HCT116 (cell line): Measurements from ENCODE around the gene USP50. TPM values are rescaled to one million over a fixed set of nuclear protein-coding genes. Genes with fewer than 3 reads are reported as not detected.
"Not testable (repeated sequence)": the region's sequence is repeated elsewhere in the genome, so short reads cannot be mapped to it uniquely, and the experiment has no call there.

Experiments used
- ATAC-seq: fragments of 200-7000 bp; cut with Tn5 transposase; 2 replicates; pipeline ENCODE4 v1.9.1; 2020; ENCODE audit warnings: mild to moderate bottlenecking, moderate library complexity
- BruUV-seq: library from RNA; stranded (reverse); fragments of 400-500 nt; replicated peaks from 2 replicates; lab custom pipeline; 2021; lab: Mats Ljungman, UMichigan
- CTCF ChIA-PET: fragments of 300-600 bp; sonication (Branson Sonifier 250); formaldehyde crosslinking; loops from one replicate; lab custom pipeline; 2021; ENCODE audit warnings: antibody characterized with exemption; lab: Charles Lee
- POLR2A ChIA-PET: fragments of 300-600, 350-600 bp; sonication (Branson Sonifier 250); formaldehyde crosslinking; loops from one replicate; lab custom pipeline; 2021; ENCODE audit warnings: antibody characterized with exemption; lab: Charles Lee
- RAD21 ChIA-PET, 2 experiments: fragments of 300-600 bp; sonication (Branson Sonifier 250); formaldehyde crosslinking; loops; one replicate each; lab custom pipeline; 2023; ENCODE audit warnings: low total read pairs in 2 of 2; ENCODE audit not compliant: uncharacterized antibody in 2 of 2, unreplicated experiment in 2 of 2, low non-redundant PET in 1 of 2; lab: Charles Lee
- DNase-seq: peaks from one replicate; pipeline ENCODE4 v3.0.0-alpha.2; 2010; ENCODE audit warnings: low read depth, low spot score
- H2AFZ ChIP-seq: fragments of 200-600 bp; shearing (Covaris generic), sonication (generic); 2 replicates; pipeline ENCODE4 v1.6.1; 2017; ENCODE audit warnings: low read depth, mixed run types, mixed read lengths, antibody characterized with exemption, low read length; ENCODE audit not compliant: poor library complexity, severe bottlenecking
- H3K27ac ChIP-seq: 2 replicates; pipeline ENCODE4 v1.5.1; 2012; ENCODE audit warnings: low read depth, low read length
- H3K27me3 ChIP-seq: fragments of 200-600 bp; sonication (generic); 2 replicates; pipeline ENCODE4 v1.6.1; 2016; ENCODE audit warnings: mixed run types, low read length, mixed read lengths; ENCODE audit not compliant: insufficient read depth
- H3K36me3 ChIP-seq, 2 experiments: fragments of 200-500 bp in 1 of 2; fragments of 200-600 bp in 1 of 2; sonication (Bioruptor generic) in 1 of 2; sonication (generic) in 1 of 2; 2 replicates each; pipeline versions ENCODE4 v1.5.1 to v1.6.1; 2014 to 2016; ENCODE audit warnings: low read length in 2 of 2, inconsistent platforms in 1 of 2, mixed read lengths in 1 of 2, mixed run types in 1 of 2; ENCODE audit not compliant: insufficient read depth in 2 of 2, control insufficient read depth in 1 of 2
- H3K4me1 ChIP-seq, 2 experiments: fragments of 200-600 bp in 1 of 2; sonication (generic) in 1 of 2; 2 replicates each; pipeline versions ENCODE4 v1.5.1 to v1.6.1; 2012 to 2017; ENCODE audit warnings: low read length in 2 of 2, inconsistent platforms in 1 of 2, mild to moderate bottlenecking in 1 of 2, mixed read lengths in 1 of 2, mixed run types in 1 of 2, moderate library complexity in 1 of 2; ENCODE audit not compliant: insufficient read depth in 2 of 2, control insufficient read depth in 1 of 2
- H3K4me2 ChIP-seq: fragments of 200-600 bp; sonication (generic); 2 replicates; pipeline ENCODE4 v1.6.1; 2017; ENCODE audit warnings: mixed run types, low read length, mixed read lengths
- H3K4me3 ChIP-seq, 2 experiments: fragments of 200-600 bp in 1 of 2; sonication (generic) in 1 of 2; replicated peaks in 1 of 2; 2 replicates each; pipeline ENCODE4 v1.5.1; 2011 to 2016; ENCODE audit warnings: low read length in 2 of 2, control low read depth in 1 of 2, low read depth in 1 of 2, mild to moderate bottlenecking in 1 of 2, mixed read lengths in 1 of 2, mixed run types in 1 of 2
- H3K79me2 ChIP-seq: fragments of 200-600 bp; sonication (generic); 2 replicates; pipeline ENCODE4 v1.6.1; 2017; ENCODE audit warnings: mild to moderate bottlenecking, mixed run types, low read length, moderate library complexity, mixed read lengths; ENCODE audit not compliant: insufficient read depth
- H3K9ac ChIP-seq: fragments of 200-600 bp; sonication (generic); 2 replicates; pipeline ENCODE4 v1.6.1; 2016; ENCODE audit warnings: low read length, mixed read lengths
- H3K9me2 ChIP-seq: fragments of 200-600 bp; sonication (generic), shearing (Covaris generic); 2 replicates; pipeline ENCODE4 v1.6.1; 2017; ENCODE audit warnings: mixed run types, mild to moderate bottlenecking, moderate library complexity; ENCODE audit not compliant: insufficient read depth
- H3K9me3 ChIP-seq, 2 experiments: fragments of 200-500 bp in 1 of 2; fragments of 200-600 bp in 1 of 2; sonication (Bioruptor generic) in 1 of 2; sonication (generic) in 1 of 2; 2 replicates each; pipeline ENCODE4 v1.6.1; 2014 to 2017; ENCODE audit warnings: low read length in 2 of 2, mixed read lengths in 2 of 2, inconsistent platforms in 1 of 2, low read depth in 1 of 2, mild to moderate bottlenecking in 1 of 2, mixed run types in 1 of 2, moderate library complexity in 1 of 2; ENCODE audit not compliant: control insufficient read depth in 1 of 2, insufficient read depth in 1 of 2
- H4K20me1 ChIP-seq: fragments of 200-600 bp; sonication (generic), shearing (Covaris generic); 2 replicates; pipeline ENCODE4 v1.6.1; 2017; ENCODE audit warnings: mixed run types, mild to moderate bottlenecking, moderate library complexity; ENCODE audit not compliant: insufficient read depth
- ATF3 ChIP-seq: IDR thresholded peaks from 2 replicates; pipeline ENCODE4 v1.6.1; 2012
- CBX3 ChIP-seq: IDR thresholded peaks from 2 replicates; pipeline ENCODE4 v1.6.1; 2012; ENCODE audit warnings: low read depth
- CEBPB ChIP-seq: IDR thresholded peaks from 2 replicates; pipeline ENCODE4 v1.6.1; 2012; ENCODE audit warnings: low read depth
- EGR1 ChIP-seq: IDR thresholded peaks from 2 replicates; pipeline ENCODE4 v1.6.1; 2012; ENCODE audit warnings: low read depth
- EZH2phosphoT487 ChIP-seq: fragments of 200-600 bp; IDR thresholded peaks from 2 replicates; pipeline ENCODE4 v1.6.1; 2018; ENCODE audit warnings: antibody characterized with exemption, borderline replicate concordance
- JUND ChIP-seq: IDR thresholded peaks from 2 replicates; pipeline ENCODE4 v1.6.1; 2012
- MAX ChIP-seq: IDR thresholded peaks from 2 replicates; pipeline ENCODE4 v1.6.1; 2012
- POLR2A ChIP-seq: IDR thresholded peaks from 2 replicates; pipeline ENCODE4 v1.7.0; 2011; ENCODE audit warnings: borderline replicate concordance; ENCODE audit not compliant: insufficient read depth, insufficient read length; ENCODE audit errors: extremely low read depth
- SIN3A ChIP-seq: IDR thresholded peaks from 2 replicates; pipeline ENCODE4 v1.6.1; 2012; ENCODE audit warnings: low read depth
- SRF ChIP-seq: IDR thresholded peaks from 2 replicates; pipeline ENCODE4 v1.6.1; 2012; ENCODE audit warnings: low read depth
- ZFX ChIP-seq: fragments of 450-650 bp; IDR thresholded peaks from 2 replicates; pipeline ENCODE4 v1.6.1; 2017
- intact Hi-C: fragments of 100-400 bp; cut with micrococcal nuclease; formaldehyde crosslinking; loops from 2 replicates; pipeline ENCODE4 v1.10.0; 2022
- total RNA-seq: library from RNA; stranded (reverse); gene quantifications from one replicate; pipeline ENCODE4 v1.2.1, GENCODE V29; 2021; ENCODE audit not compliant: unreplicated experiment
- TF ChIP-seq, protein P1 (sequence below): IDR thresholded peaks from 2 replicates; pipeline ENCODE4 v1.6.1; 2011; ENCODE audit warnings: mild to moderate bottlenecking, low read length, moderate library complexity; ENCODE audit not compliant: insufficient replicate concordance; ENCODE audit errors: extremely low read depth

Gene USP50
- total RNA-seq, 1 experiment from 2014 or later = not detected

DNA sequence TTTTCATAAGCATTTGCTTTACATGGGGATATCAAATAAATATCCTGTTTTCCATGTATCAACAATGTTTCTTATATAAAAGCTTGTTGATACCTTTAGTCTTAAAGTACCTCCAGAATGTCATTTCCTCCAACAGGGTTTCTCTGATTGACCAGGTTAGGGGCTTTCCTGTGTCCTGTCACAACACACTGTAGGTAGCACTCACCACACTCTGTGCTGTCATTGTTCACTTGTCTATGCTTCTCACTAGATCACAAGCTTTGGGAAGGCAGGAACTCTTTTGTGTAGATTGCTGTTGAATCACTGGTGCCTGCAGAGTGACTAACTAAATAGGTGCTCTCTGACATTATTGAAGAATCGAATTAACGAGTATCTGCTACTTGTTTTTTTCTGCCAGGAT, 49.8 kb downstream of the USP50 start:
- RAD21 ChIA-PET = no interaction called here
- Histone ChIP-seq H3K9ac (no peak overlapping the region), H3K4me1 (no peaks in the 10 kb centered on the region), H3K9me3 (no peaks in the 10 kb centered on the region), H4K20me1 (no peaks in the 10 kb centered on the region), H3K4me2 (no peak overlapping the region), H3K79me2 (no peaks in the 10 kb centered on the region), H3K4me3 (no peak overlapping the region), H3K9me2 (no peaks in the 10 kb centered on the region), H3K27ac (no peak overlapping the region), H3K36me3 (peaks cover 47 to 59% of the 10 kb centered on the region in 2 experiments), H2AFZ (no peak overlapping the region), H3K27me3 (no peaks in the 10 kb centered on the region)
- DNase-seq (no peak), ATAC-seq (no peak)
- CTCF ChIA-PET = no interaction called here
- intact Hi-C loops = no loop called here
- POLR2A ChIA-PET = no interaction called here
- no TSS peak for BruUV-seq
- no peak for TF ChIP-seq JUND
- TF ChIP-seq, protein P1, sequence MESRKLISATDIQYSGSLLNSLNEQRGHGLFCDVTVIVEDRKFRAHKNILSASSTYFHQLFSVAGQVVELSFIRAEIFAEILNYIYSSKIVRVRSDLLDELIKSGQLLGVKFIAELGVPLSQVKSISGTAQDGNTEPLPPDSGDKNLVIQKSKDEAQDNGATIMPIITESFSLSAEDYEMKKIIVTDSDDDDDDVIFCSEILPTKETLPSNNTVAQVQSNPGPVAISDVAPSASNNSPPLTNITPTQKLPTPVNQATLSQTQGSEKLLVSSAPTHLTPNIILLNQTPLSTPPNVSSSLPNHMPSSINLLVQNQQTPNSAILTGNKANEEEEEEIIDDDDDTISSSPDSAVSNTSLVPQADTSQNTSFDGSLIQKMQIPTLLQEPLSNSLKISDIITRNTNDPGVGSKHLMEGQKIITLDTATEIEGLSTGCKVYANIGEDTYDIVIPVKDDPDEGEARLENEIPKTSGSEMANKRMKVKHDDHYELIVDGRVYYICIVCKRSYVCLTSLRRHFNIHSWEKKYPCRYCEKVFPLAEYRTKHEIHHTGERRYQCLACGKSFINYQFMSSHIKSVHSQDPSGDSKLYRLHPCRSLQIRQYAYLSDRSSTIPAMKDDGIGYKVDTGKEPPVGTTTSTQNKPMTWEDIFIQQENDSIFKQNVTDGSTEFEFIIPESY = no peak
- TF ChIP-seq CBX3 = no peak
- TF ChIP-seq SIN3A = no peak
- no peak for TF ChIP-seq ATF3
- TF ChIP-seq EZH2phosphoT487 = no peak
- no peak for TF ChIP-seq EGR1
- TF ChIP-seq MAX = no peak
- TF ChIP-seq POLR2A = no peak
- TF ChIP-seq SRF = no peak
- TF ChIP-seq ZFX = no peak
- TF ChIP-seq CEBPB = no peak

DNA sequence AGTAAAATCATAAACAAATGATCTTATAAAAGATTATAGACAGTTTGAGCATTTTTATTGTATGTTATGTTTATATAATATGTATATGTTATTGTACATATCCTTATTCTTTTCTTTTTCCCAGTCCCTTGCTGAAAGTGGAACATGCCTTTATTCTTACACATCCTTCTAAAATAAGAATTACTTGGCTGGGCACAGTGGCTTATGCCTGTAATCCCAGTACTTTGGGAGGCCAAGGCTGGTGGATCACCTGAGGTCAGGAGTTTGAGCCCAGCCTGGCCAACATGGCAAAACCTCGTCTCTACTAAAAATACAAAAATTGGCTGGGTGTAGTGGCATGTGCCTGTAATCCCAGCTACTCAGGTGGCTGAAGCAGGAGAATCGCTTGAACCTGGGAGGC, 51.9 kb downstream of the USP50 start:
- H3K4me2 ChIP-seq, ATAC-seq, CTCF ChIA-PET, intact Hi-C loops, H3K4me3 ChIP-seq, H3K4me1 ChIP-seq, H4K20me1 ChIP-seq, H2AFZ ChIP-seq, DNase-seq, H3K9ac ChIP-seq, H3K27ac ChIP-seq, BruUV-seq, H3K9me2 ChIP-seq, H3K79me2 ChIP-seq, H3K27me3 ChIP-seq, H3K9me3 ChIP-seq, POLR2A ChIA-PET, RAD21 ChIA-PET: not testable (repeated sequence)
- H3K36me3 ChIP-seq = peaks cover 52 to 65% of the 10 kb centered on the region in 2 experiments
